MM.1S (cell line): Measurements from ENCODE around the gene TRIM68.

ENCODE experiments used
- CTCF ChIP-seq: fragments of 300-600 bp; sonication (generic); IDR thresholded peaks from 2 replicates; pipeline ENCODE4 v1.5.1; 2016; ENCODE audit warnings: antibody characterized with exemption, low read length, mixed read lengths
- EZH2 ChIP-seq: fragments of 300-600 bp; sonication (generic); optimal IDR thresholded peaks from 2 replicates; pipeline ENCODE3; 2017; ENCODE audit warnings: low read depth, mild to moderate bottlenecking, antibody characterized with exemption, low read length, mixed read lengths
- EZH2phosphoT487 ChIP-seq: fragments of 300-600 bp; sonication (generic); IDR thresholded peaks from 2 replicates; pipeline ENCODE4 v1.6.1; 2018; ENCODE audit warnings: antibody characterized with exemption, low read length

- TF ChIP-seq CTCF (no peak), EZH2phosphoT487 (no peak), EZH2 (no peak)
These were observed 35.0 kb upstream of the TRIM68 start for GRCh38 chr11:4643076-4643475.
